ENCODE results near the gene ZBTB7C. TPM values are rescaled to one million over a fixed set of nuclear protein-coding genes. Genes with fewer than 3 reads are reported as not detected.

Gene ZBTB7C
- total RNA-seq, 1 experiment from 2014 or later: 0.33 TPM

DNA sequence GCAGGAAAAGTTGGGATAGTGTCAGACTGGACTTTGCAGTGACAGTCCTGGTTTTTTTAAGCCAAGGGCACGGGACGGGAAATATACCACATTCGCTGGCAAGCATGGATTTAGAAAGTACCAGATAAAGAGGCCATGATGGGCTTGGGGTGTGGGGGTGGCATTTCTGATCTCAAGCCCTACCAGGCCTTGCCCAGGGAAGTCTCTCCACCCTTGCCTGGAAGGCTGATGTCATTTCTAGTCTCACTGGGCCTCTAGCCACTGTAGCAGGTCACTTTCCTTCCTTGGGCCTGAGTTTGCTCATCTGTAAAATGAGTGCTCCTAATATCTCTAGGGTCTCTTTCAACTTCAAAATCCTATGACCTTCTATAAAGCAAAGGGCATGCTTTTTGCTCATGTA lies 1.8 kb downstream of the ZBTB7C start:
- WGBS (ENCODE audit: extremely low coverage, insufficient read length, low lambda C conversion rate): no CpG with 5 or more reads among the region's 3 CpGs
- no peak overlapping the region for H2AK5ac ChIP-seq (ENCODE audit: insufficient read length, low read length)
- H3K4me1 ChIP-seq (ENCODE audit: insufficient read depth, low read length): no peaks in the 10 kb centered on the region
- H2BK15ac ChIP-seq (ENCODE audit: low read depth, low read length): no peak overlapping the region
- H3K36me3 Mint-ChIP-seq (ENCODE audit: insufficient read depth in 1 of 3, low read depth in 3 of 3): no peaks in the 10 kb centered on the region; a peak in 1 of 7 replicates
- H3K14ac ChIP-seq (ENCODE audit: insufficient read depth, low read length): no peak overlapping the region
- no peak overlapping the region for H2AFZ ChIP-seq (ENCODE audit: low read length)
- H2BK5ac ChIP-seq (ENCODE audit: insufficient read length, low read length): no peak overlapping the region
- peaks cover 38% of the 10 kb centered on the region for H3K27me3 ChIP-seq (ENCODE audit: insufficient read depth, low read length)
- no peak overlapping the region for H3K4me2 ChIP-seq (ENCODE audit: insufficient read depth, insufficient read length, low read length)
- H3T11ph ChIP-seq (ENCODE audit: low read length): no peak overlapping the region
- no peak overlapping the region for H3K56ac ChIP-seq (ENCODE audit: insufficient read length, low read depth, low read length)
- no peak overlapping the region for H4K5ac ChIP-seq (ENCODE audit: insufficient read length, low read depth, low read length)
- no peak overlapping the region for H4K91ac ChIP-seq (ENCODE audit: insufficient read length, low read depth, low read length)
- no peak overlapping the region for H3K4me3 Mint-ChIP-seq
- H3K4me1 Mint-ChIP-seq: peaks cover 23 to 37% of the 10 kb centered on the region in 2 experiments
- no peak overlapping the region for H4K8ac ChIP-seq (replicated peaks; ENCODE audit: insufficient read length, low read depth, low read length)
- H3K23me2 ChIP-seq (ENCODE audit: insufficient read length, low read depth, low read length, poor library complexity, severe bottlenecking): peaks cover 16% of the 10 kb centered on the region
- H3K18ac ChIP-seq (ENCODE audit: insufficient read length, low read depth, low read length): no peak overlapping the region
- 0 out of 5 replicates have a peak, but pooled peaks cover 0 to 3% of the 10 kb centered on the region in 2 experiments for H3K9me3 Mint-ChIP-seq
- no peaks in the 10 kb centered on the region for H3K9me3 ChIP-seq (ENCODE audit: control insufficient read depth, low read depth, low read length)
- no peak overlapping the region for H2BK120ac ChIP-seq (ENCODE audit: low read depth, low read length, poor library complexity, severe bottlenecking)
- no peaks in the 10 kb centered on the region for H3K79me1 ChIP-seq (ENCODE audit: insufficient read depth, low read depth, low read length, poor library complexity, severe bottlenecking)
- no peak for DNase-seq
- no peaks in the 10 kb centered on the region for H4K20me1 ChIP-seq (ENCODE audit: control insufficient read depth, insufficient read depth, insufficient read length)
- H3K27ac ChIP-seq (ENCODE audit: insufficient read length, low read depth, low read length): no peak overlapping the region
- TF ChIP-seq, protein P1, sequence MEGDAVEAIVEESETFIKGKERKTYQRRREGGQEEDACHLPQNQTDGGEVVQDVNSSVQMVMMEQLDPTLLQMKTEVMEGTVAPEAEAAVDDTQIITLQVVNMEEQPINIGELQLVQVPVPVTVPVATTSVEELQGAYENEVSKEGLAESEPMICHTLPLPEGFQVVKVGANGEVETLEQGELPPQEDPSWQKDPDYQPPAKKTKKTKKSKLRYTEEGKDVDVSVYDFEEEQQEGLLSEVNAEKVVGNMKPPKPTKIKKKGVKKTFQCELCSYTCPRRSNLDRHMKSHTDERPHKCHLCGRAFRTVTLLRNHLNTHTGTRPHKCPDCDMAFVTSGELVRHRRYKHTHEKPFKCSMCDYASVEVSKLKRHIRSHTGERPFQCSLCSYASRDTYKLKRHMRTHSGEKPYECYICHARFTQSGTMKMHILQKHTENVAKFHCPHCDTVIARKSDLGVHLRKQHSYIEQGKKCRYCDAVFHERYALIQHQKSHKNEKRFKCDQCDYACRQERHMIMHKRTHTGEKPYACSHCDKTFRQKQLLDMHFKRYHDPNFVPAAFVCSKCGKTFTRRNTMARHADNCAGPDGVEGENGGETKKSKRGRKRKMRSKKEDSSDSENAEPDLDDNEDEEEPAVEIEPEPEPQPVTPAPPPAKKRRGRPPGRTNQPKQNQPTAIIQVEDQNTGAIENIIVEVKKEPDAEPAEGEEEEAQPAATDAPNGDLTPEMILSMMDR (conservative IDR thresholded peaks at IDR 0.05): no peak
- H2BK20ac ChIP-seq (ENCODE audit: low read depth, low read length, poor library complexity, severe bottlenecking): no peak overlapping the region
- H3K9ac ChIP-seq (ENCODE audit: extremely low read depth, insufficient read length, low read length): no peak overlapping the region
- no peak overlapping the region for H3K23ac ChIP-seq (ENCODE audit: insufficient read length, low read depth, low read length)
- H2BK12ac ChIP-seq (ENCODE audit: insufficient read length, low read depth, low read length): no peak overlapping the region
- H3K4ac ChIP-seq (ENCODE audit: low read depth, low read length): no peak overlapping the region
- no peak overlapping the region for H3K27ac Mint-ChIP-seq
- H3K79me2 ChIP-seq (ENCODE audit: insufficient read depth, low read length): no peaks in the 10 kb centered on the region
- H3K27me3 Mint-ChIP-seq (ENCODE audit: low read depth): peaks cover 78% of the 10 kb centered on the region

Data from H9 (cell line).